K562 (cell line): ENCODE data around the gene MBP. TPM values are rescaled to one million over a fixed set of nuclear protein-coding genes. Genes with fewer than 3 reads are reported as not detected.

Experiments used
- ATAC-seq: fragments of 200-7000 bp; cut with Tn5 transposase; 3 replicates; pipeline ENCODE4 v1.9.1; 2020; ENCODE audit warnings: moderate library complexity
- BruUV-seq: library from RNA; stranded (reverse); fragments of 400-500 nt; replicated peaks from 2 replicates; lab custom pipeline; 2021; lab: Mats Ljungman, UMichigan
- CTCF ChIA-PET: fragments of 300-600 bp; formaldehyde crosslinking; extraction: SDS; loops from one replicate; lab custom pipeline; 2021; ENCODE audit warnings: low intra/inter-chr PET ratio; lab: Yijun Ruan, JAX
- POLR2A ChIA-PET: fragments of 300-600, 350-650 bp; sonication (Branson Sonifier 250); formaldehyde crosslinking; extraction: SDS; loops from one replicate; lab custom pipeline; 2021; ENCODE audit warnings: antibody characterized with exemption, inconsistent platforms; lab: Yijun Ruan, JAX
- DNase-seq, 4 experiments: peaks; one replicate each; pipeline versions ENCODE4 v3.0.0 to v3.0.0-alpha.2; 2011 to 2018; ENCODE audit warnings: low spot score in 3 of 4, mixed read lengths in 3 of 4; ENCODE audit errors: extremely low read depth in 1 of 4
- FAIRE-seq: peaks from 2 replicates; lab custom pipeline; 2011; peaks lifted over from hg19 to GRCh38; lab: Jason Lieb, UNC
- H2AFZ ChIP-seq: 2 replicates; pipeline ENCODE4 v1.6.0; 2011; ENCODE audit warnings: low read depth, low read length, control low read depth, inconsistent platforms
- H3K27ac ChIP-seq: fragments of 200-600 bp; 3 replicates; pipeline ENCODE4 v1.8.0; 2011; ENCODE audit warnings: low read depth, mild to moderate bottlenecking, control low read depth, inconsistent platforms, low read length, moderate library complexity, mixed read lengths; ENCODE audit errors: extremely low read depth
- H3K27me3 ChIP-seq, 2 experiments: fragments of 300-600 bp in 1 of 2; 2 replicates in 1 of 2; 3 replicates in 1 of 2; pipeline versions ENCODE4 v1.6.0 to v1.8.0; 2011; ENCODE audit warnings: inconsistent platforms in 2 of 2, low read length in 2 of 2, mild to moderate bottlenecking in 1 of 2, mixed read lengths in 1 of 2, moderate library complexity in 1 of 2; ENCODE audit not compliant: control insufficient read depth in 2 of 2, insufficient read depth in 2 of 2
- H3K36me3 ChIP-seq: fragments of 300-600 bp; 3 replicates; pipeline ENCODE4 v1.8.0; 2011; ENCODE audit warnings: mild to moderate bottlenecking, low read length, inconsistent platforms; ENCODE audit not compliant: control insufficient read depth, insufficient read depth
- H3K4me1 ChIP-seq, 2 experiments: fragments of 200-600 bp in 1 of 2; replicated peaks in 1 of 2; 2 replicates in 1 of 2; 3 replicates in 1 of 2; pipeline versions ENCODE4 v1.5.1 to v1.8.0; 2011; ENCODE audit warnings: inconsistent platforms in 2 of 2, low read length in 2 of 2, mild to moderate bottlenecking in 1 of 2, mixed read lengths in 1 of 2, moderate library complexity in 1 of 2; ENCODE audit not compliant: control insufficient read depth in 2 of 2, insufficient read depth in 2 of 2
- H3K4me2 ChIP-seq: 2 replicates; pipeline ENCODE4 v1.6.1; 2011; ENCODE audit warnings: low read length, control low read depth, inconsistent platforms, mixed read lengths; ENCODE audit not compliant: insufficient read depth
- H3K4me3 ChIP-seq: fragments of 200-600 bp; sonication (generic), shearing (Covaris generic); 2 replicates; pipeline ENCODE4 v1.5.1; 2016; ENCODE audit warnings: control low read depth, inconsistent platforms
- H3K79me2 ChIP-seq: fragments of 200-600 bp; 3 replicates; pipeline ENCODE4 v1.8.0; 2011; ENCODE audit warnings: low read length, inconsistent platforms; ENCODE audit not compliant: control insufficient read depth, insufficient read depth
- H3K9ac ChIP-seq, 2 experiments: 2 replicates each; pipeline versions ENCODE4 v1.6.0 to v1.6.1; 2011; ENCODE audit warnings: low read depth in 2 of 2, low read length in 2 of 2, control low read depth in 1 of 2, inconsistent platforms in 1 of 2, mild to moderate bottlenecking in 1 of 2, mixed read lengths in 1 of 2; ENCODE audit not compliant: insufficient read depth in 1 of 2
- H3K9me1 ChIP-seq: one replicate; pipeline ENCODE4 v1.6.0; 2011; ENCODE audit warnings: inconsistent platforms, mild to moderate bottlenecking, low read length, moderate library complexity; ENCODE audit not compliant: control insufficient read depth, insufficient read depth
- H3K9me3 ChIP-seq: replicated peaks from 2 replicates; pipeline ENCODE4 v1.5.1; 2011; ENCODE audit warnings: low read depth, low read length, inconsistent platforms; ENCODE audit not compliant: control insufficient read depth, insufficient read depth
- H4K20me1 ChIP-seq: replicated peaks from 2 replicates; pipeline ENCODE4 v1.6.1; 2011; ENCODE audit warnings: low read length, inconsistent platforms, mixed read lengths; ENCODE audit not compliant: control insufficient read depth, insufficient read depth
- EP400 ChIP-seq: fragments of 450-650 bp; IDR thresholded peaks from 2 replicates; pipeline ENCODE4 v1.6.1; 2017; ENCODE audit warnings: antibody characterized with exemption, mild to moderate bottlenecking, moderate library complexity
- HES1 ChIP-seq: fragments of 450-650 bp; IDR thresholded peaks from 2 replicates; pipeline ENCODE4 v1.6.1; 2016; ENCODE audit warnings: low read depth, mild to moderate bottlenecking, moderate library complexity
- PRPF4 ChIP-seq: fragments of 200-400 bp; formaldehyde crosslinking; IDR thresholded peaks from one replicate; pipeline ENCODE4 v1.6.1; 2017; ENCODE audit warnings: low read length, low read depth, mild to moderate bottlenecking; ENCODE audit not compliant: insufficient read depth, poor library complexity, severe bottlenecking
- PTBP1 ChIP-seq: fragments of 200-400 bp; formaldehyde crosslinking; IDR thresholded peaks from 2 replicates; pipeline ENCODE4 v1.6.1; 2017; ENCODE audit warnings: low read depth, low read length
- RFX5 ChIP-seq: IDR thresholded peaks from 2 replicates; pipeline ENCODE4 v1.6.1; 2011; ENCODE audit warnings: low read depth, mild to moderate bottlenecking, improper control_type of control experiment, low read length
- ZNF253 ChIP-seq: fragments of 250-450 bp; sonication (Bioruptor Pico); conservative IDR thresholded peaks from 2 replicates; pipeline ENCODE4 v1.6.1; 2021; ENCODE audit warnings: mild to moderate bottlenecking
- WGBS: fragments of 100-300 bp; shearing (Covaris generic); methylation state at CpG from one replicate; pipeline ENCODE4 v1.1.6; 2016; ENCODE audit warnings: low coverage, mixed read lengths; ENCODE audit not compliant: insufficient coverage; ENCODE audit errors: missing lambda C conversion rate; 5-methylcytosine and 5-hydroxymethylcytosine counted together
- in situ Hi-C: fragments of 300-500 bp; cut with MboI; formaldehyde crosslinking; loops from 4 replicates; pipeline ENCODE4 v1.15.0; 2018; ENCODE audit warnings: inconsistent platforms, mixed read lengths
- intact Hi-C: fragments of 100-400 bp; cut with micrococcal nuclease; formaldehyde crosslinking; loops from 2 replicates; pipeline ENCODE4 v1.14.2; 2022
- polyA plus RNA-seq, 8 experiments: library from polyadenylated mRNA; depleted of rRNA in 4 of 8; stranded (reverse) in 5 of 8; unstranded in 3 of 8; fragments of >200 nt; fragmentation: Nextera tagmentation in 2 of 8; fragmentation: Illumina TruSeq in 1 of 8; extraction: Ambion mirVana in 2 of 8; extraction: Trizol in 1 of 8; gene quantifications; 2 replicates each; pipeline versions ENCODE4 v1.2.1 to v1.2.3, GENCODE V29; 2011 to 2014; ENCODE audit warnings: inconsistent platforms in 1 of 8, missing spikeins in 1 of 8
- total RNA-seq, 7 experiments: library from RNA; depleted of rRNA in 6 of 7; stranded (reverse); fragments of >200 nt in 6 of 7; fragmentation: Illumina TruSeq in 2 of 7; extraction: Trizol in 2 of 7; gene quantifications; 2 replicates each; pipeline versions ENCODE4 v1.2.1 to v1.2.3, GENCODE V29; 2011 to 2021; ENCODE audit warnings: low replicate concordance in 1 of 7
- TF ChIP-seq, protein P1 (sequence below), 2 experiments: fragments of 450-650 bp in 1 of 2; IDR thresholded peaks; 2 replicates each; pipeline ENCODE4 v1.6.1; 2011 to 2017; ENCODE audit warnings: low read depth in 2 of 2, antibody characterized with exemption in 1 of 2, borderline replicate concordance in 1 of 2, low read length in 1 of 2, mild to moderate bottlenecking in 1 of 2, mixed read lengths in 1 of 2; ENCODE audit not compliant: control insufficient read depth in 1 of 2
- TF ChIP-seq, protein P2 (sequence below): fragments of 450-650 bp; formaldehyde crosslinking; IDR thresholded peaks from 2 replicates; pipeline ENCODE4 v1.4.0; 2022; ENCODE audit warnings: missing genetic modification characterization

MBP gene
- total and polyA plus RNA-seq, 9 of the 15 experiments (the other 6 are each of a cell fraction or from before 2014, with no cell fraction given): 0.09 TPM; not detected in 8

GRCh38 chr18:77111449-77111848 is 21.1 kb downstream of the MBP start (continued):
- TF ChIP-seq RFX5: no peak
- TF ChIP-seq, protein P1, sequence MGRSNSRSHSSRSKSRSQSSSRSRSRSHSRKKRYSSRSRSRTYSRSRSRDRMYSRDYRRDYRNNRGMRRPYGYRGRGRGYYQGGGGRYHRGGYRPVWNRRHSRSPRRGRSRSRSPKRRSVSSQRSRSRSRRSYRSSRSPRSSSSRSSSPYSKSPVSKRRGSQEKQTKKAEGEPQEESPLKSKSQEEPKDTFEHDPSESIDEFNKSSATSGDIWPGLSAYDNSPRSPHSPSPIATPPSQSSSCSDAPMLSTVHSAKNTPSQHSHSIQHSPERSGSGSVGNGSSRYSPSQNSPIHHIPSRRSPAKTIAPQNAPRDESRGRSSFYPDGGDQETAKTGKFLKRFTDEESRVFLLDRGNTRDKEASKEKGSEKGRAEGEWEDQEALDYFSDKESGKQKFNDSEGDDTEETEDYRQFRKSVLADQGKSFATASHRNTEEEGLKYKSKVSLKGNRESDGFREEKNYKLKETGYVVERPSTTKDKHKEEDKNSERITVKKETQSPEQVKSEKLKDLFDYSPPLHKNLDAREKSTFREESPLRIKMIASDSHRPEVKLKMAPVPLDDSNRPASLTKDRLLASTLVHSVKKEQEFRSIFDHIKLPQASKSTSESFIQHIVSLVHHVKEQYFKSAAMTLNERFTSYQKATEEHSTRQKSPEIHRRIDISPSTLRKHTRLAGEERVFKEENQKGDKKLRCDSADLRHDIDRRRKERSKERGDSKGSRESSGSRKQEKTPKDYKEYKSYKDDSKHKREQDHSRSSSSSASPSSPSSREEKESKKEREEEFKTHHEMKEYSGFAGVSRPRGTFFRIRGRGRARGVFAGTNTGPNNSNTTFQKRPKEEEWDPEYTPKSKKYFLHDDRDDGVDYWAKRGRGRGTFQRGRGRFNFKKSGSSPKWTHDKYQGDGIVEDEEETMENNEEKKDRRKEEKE (IDR thresholded peaks at IDR 0.05; ENCODE audit: borderline replicate concordance in 1 of 2, control insufficient read depth in 1 of 2, low read depth in 2 of 2, low read length in 1 of 2): no peak
- TF ChIP-seq HES1: no peak
- TF ChIP-seq, all 486 proteins: peak for 0

DNA sequence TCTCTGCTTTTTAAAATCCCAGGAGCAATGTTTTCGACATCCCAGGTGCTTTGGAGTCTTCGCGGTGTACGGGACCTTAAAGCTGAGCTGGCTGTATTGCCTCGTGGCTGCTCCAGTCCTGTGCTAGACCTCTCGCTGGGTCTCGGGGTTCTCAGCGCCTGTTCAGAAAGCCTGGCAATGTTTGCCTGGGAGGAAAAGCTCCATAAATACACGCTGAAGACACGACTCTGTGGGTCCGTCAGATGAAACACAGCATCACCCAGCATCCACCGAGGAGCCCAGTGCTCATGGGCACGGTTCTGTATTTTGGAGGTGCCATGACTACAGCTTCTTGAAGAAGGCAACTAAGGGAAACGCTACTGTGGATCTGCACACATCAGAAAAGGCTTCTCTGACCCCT is 21.6 kb downstream of the MBP start:
- no peak for FAIRE-seq
- WGBS: under 1% methylated on average over 14 of the region's 14 CpGs
- no TSS peak for BruUV-seq

More for the DNA sequence above, 21.6 kb downstream of the MBP start:
- Histone ChIP-seq H3K79me2 (no peaks in the 10 kb centered on the region), H3K9me3 (no peaks in the 10 kb centered on the region), H3K9ac (no peak overlapping the region), H3K27me3 (peaks cover 0 to 23% of the 10 kb centered on the region in 2 experiments; a peak in 2 of 5 replicates), H3K27ac (no peak overlapping the region), H3K4me1 (peaks cover 0 to 5% of the 10 kb centered on the region in 2 experiments; a peak in 1 of 5 replicates), H4K20me1 (no peaks in the 10 kb centered on the region), H3K9me1 (no peaks in the 10 kb centered on the region), H3K4me3 (no peak overlapping the region), H3K4me2 (no peak overlapping the region), H3K36me3 (no peaks in the 10 kb centered on the region), H2AFZ (no peak overlapping the region)
- in situ Hi-C loops: no loop called here
- intact Hi-C loops: no loop called here
- ATAC-seq: no peak
- DNase-seq: no peak
- TF ChIP-seq, protein P2, sequence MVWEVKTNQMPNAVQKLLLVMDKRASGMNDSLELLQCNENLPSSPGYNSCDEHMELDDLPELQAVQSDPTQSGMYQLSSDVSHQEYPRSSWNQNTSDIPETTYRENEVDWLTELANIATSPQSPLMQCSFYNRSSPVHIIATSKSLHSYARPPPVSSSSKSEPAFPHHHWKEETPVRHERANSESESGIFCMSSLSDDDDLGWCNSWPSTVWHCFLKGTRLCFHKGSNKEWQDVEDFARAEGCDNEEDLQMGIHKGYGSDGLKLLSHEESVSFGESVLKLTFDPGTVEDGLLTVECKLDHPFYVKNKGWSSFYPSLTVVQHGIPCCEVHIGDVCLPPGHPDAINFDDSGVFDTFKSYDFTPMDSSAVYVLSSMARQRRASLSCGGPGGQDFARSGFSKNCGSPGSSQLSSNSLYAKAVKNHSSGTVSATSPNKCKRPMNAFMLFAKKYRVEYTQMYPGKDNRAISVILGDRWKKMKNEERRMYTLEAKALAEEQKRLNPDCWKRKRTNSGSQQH (CRISPR knock-in tag): no peak
- no peak for TF ChIP-seq EP400
- no peak for TF ChIP-seq PRPF4
- no peak for TF ChIP-seq PTBP1
- TF ChIP-seq ZNF253 (CRISPR knock-in tag): no peak
- POLR2A ChIA-PET: interaction anchor here (0.6 kb wide), 1 partner anchor 533 kb away, joined by 3 read pairs; no protein-coding TSS in a partner anchor
- CTCF ChIA-PET: no interaction called here
